DOHH2 (cell line): Measurements from ENCODE around the gene SMYD5.

Source experiments
- H3F3A ChIP-seq: fragments of 200-600 bp; sonication (generic), shearing (Covaris generic); 2 replicates; pipeline ENCODE4 v1.6.0; 2016; ENCODE audit warnings: antibody characterized with exemption, mild to moderate bottlenecking; ENCODE audit not compliant: control insufficient read depth, insufficient read depth
- H3K27ac ChIP-seq: fragments of 200-600 bp; sonication (generic); 2 replicates; pipeline ENCODE4 v1.5.1; 2014; ENCODE audit warnings: low read depth, mild to moderate bottlenecking, low read length, moderate library complexity
- H3K27me3 ChIP-seq: fragments of 200-600 bp; sonication (generic); 2 replicates; pipeline ENCODE4 v1.6.1; 2014; ENCODE audit warnings: mild to moderate bottlenecking, low read length, mixed read lengths; ENCODE audit not compliant: control insufficient read depth
- H3K36me3 ChIP-seq: fragments of 200-600 bp; sonication (generic); 2 replicates; pipeline ENCODE4 v1.6.1; 2014; ENCODE audit warnings: mild to moderate bottlenecking, low read length, moderate library complexity, mixed read lengths; ENCODE audit not compliant: control insufficient read depth
- H3K4me1 ChIP-seq: fragments of 200-600 bp; sonication (generic); 2 replicates; pipeline ENCODE4 v1.6.1; 2014; ENCODE audit warnings: mild to moderate bottlenecking, low read length, mixed read lengths; ENCODE audit not compliant: control insufficient read depth
- H3K4me2 ChIP-seq: fragments of 200-600 bp; sonication (generic); 2 replicates; pipeline ENCODE4 v1.6.0; 2014; ENCODE audit warnings: mild to moderate bottlenecking, low read length, moderate library complexity
- H3K4me3 ChIP-seq: fragments of 200-600 bp; sonication (generic); 2 replicates; pipeline ENCODE4 v1.5.1; 2014; ENCODE audit warnings: mild to moderate bottlenecking, low read length, mixed read lengths
- H3K79me2 ChIP-seq: fragments of 200-600 bp; sonication (generic); 2 replicates; pipeline ENCODE4 v1.6.1; 2014; ENCODE audit warnings: mild to moderate bottlenecking, low read length, mixed read lengths; ENCODE audit not compliant: control insufficient read depth
- H3K9me2 ChIP-seq: fragments of 200-600 bp; sonication (generic); replicated peaks from 2 replicates; pipeline ENCODE4 v1.6.1; 2014; ENCODE audit warnings: mild to moderate bottlenecking, low read length, mixed read lengths; ENCODE audit not compliant: control insufficient read depth
- H3K9me3 ChIP-seq: fragments of 200-600 bp; sonication (generic); 2 replicates; pipeline ENCODE4 v1.6.1; 2014; ENCODE audit warnings: antibody characterized with exemption, low read length, mixed read lengths; ENCODE audit not compliant: control insufficient read depth, insufficient read depth
- H4K20me1 ChIP-seq: fragments of 200-600 bp; sonication (generic); 2 replicates; pipeline ENCODE4 v1.6.0; 2014; ENCODE audit warnings: low read depth, mild to moderate bottlenecking, antibody characterized with exemption, low read length, moderate library complexity; ENCODE audit not compliant: control insufficient read depth, insufficient read depth
- EZH2phosphoT487 ChIP-seq: fragments of 200-600 bp; sonication (generic); IDR thresholded peaks from 2 replicates; pipeline ENCODE4 v1.6.1; 2017; ENCODE audit warnings: borderline replicate concordance, mild to moderate bottlenecking, antibody characterized with exemption, low read length, moderate library complexity, mixed read lengths
- TF ChIP-seq, protein P1 (sequence below): fragments of 200-600 bp; sonication (generic); IDR thresholded peaks from one replicate; pipeline ENCODE4 v1.5.1; 2014; ENCODE audit warnings: antibody characterized with exemption, mild to moderate bottlenecking, low read depth, low read length; ENCODE audit not compliant: poor library complexity, severe bottlenecking

The SMYD5 gene

DNA sequence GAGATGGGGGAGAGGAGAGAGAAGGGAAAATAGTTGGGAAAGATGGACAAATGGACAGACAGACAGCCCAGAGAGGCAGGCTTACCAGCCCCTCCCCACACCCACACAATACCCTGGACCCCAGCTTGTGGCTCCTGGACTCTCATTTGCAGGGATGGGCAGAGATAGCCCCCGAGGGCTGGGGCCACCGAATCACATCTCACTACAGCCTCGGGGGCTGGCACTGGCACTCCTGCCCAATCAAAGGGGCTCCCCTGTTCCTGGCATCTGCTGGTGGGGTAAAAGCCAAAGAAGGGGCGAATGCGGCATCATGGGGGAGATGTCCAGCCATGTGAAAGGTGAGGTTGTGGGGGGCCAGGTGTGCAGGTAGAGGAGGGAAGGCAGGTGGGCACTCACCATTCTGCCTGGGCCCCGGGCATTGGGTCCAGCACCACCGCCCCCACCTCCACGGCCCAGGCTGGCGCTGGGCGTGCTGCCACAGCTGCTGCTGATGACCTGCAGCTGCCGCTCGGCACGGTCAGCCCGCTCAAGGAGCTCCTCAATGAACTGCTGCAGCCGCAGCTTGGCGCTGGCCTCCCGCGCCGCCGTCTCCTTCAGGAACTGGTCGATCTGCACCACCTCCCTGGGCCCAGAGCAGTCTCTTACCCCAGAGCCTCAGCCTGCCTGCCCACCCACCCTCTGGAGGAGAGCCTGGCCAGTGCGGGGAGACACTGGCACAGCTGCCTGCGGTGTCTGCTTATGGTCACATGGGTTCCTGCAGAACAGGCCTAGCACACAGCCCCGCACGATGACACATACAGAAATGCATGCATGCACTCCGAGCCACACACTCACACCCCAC, 52.2 kb downstream of the SMYD5 start:
- Histone ChIP-seq H3K9me2 (no peaks in the 10 kb centered on the region), H3K27me3 (no peaks in the 10 kb centered on the region), H3K27ac (no peak overlapping the region), H3K4me1 (peaks cover 5% of the 10 kb centered on the region), H3F3A (no peaks in the 10 kb centered on the region; the same call in 1 of the 2 replicates), H3K79me2 (peaks cover 48% of the 10 kb centered on the region), H3K4me2 (no peak overlapping the region), H3K9me3 (no peaks in the 10 kb centered on the region), H4K20me1 (peaks cover 7% of the 10 kb centered on the region; the same call in 1 of the 2 replicates), H3K36me3 (peaks cover 82% of the 10 kb centered on the region), H3K4me3 (no peak overlapping the region)
- TF ChIP-seq EZH2phosphoT487, result no peak
- TF ChIP-seq, protein P1, sequence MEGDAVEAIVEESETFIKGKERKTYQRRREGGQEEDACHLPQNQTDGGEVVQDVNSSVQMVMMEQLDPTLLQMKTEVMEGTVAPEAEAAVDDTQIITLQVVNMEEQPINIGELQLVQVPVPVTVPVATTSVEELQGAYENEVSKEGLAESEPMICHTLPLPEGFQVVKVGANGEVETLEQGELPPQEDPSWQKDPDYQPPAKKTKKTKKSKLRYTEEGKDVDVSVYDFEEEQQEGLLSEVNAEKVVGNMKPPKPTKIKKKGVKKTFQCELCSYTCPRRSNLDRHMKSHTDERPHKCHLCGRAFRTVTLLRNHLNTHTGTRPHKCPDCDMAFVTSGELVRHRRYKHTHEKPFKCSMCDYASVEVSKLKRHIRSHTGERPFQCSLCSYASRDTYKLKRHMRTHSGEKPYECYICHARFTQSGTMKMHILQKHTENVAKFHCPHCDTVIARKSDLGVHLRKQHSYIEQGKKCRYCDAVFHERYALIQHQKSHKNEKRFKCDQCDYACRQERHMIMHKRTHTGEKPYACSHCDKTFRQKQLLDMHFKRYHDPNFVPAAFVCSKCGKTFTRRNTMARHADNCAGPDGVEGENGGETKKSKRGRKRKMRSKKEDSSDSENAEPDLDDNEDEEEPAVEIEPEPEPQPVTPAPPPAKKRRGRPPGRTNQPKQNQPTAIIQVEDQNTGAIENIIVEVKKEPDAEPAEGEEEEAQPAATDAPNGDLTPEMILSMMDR, result no peak

DNA sequence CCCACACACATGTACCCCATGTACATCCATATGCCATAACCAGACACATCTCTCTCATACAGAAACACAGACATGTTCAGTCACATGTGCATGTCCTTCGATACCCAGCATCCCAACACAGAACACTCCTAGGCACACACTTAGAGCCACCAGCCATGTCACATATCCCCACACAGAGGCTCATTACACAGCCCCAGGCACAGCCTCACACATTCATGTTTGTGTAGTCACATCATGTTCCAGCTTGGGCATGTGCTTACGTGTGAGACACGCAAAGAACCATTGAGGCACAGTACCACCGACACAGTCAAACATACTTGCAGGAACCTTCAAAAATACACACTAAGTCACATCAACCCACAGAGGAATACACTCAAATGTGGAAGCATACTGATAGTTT, 53.0 kb downstream of the SMYD5 start:
- Histone ChIP-seq H4K20me1 (peaks cover 8% of the 10 kb centered on the region), H3K27me3 (no peaks in the 10 kb centered on the region), H3K36me3 (peaks cover 82% of the 10 kb centered on the region), H3K9me3 (no peaks in the 10 kb centered on the region), H3K9me2 (no peaks in the 10 kb centered on the region), H3F3A (no peaks in the 10 kb centered on the region; the same call in 1 of the 2 replicates), H3K79me2 (peaks cover 55% of the 10 kb centered on the region), H3K27ac (no peak overlapping the region), H3K4me3 (no peak overlapping the region), H3K4me2 (no peak overlapping the region), H3K4me1 (peaks cover 5% of the 10 kb centered on the region)
- TF ChIP-seq, protein P1, result no peak
- TF ChIP-seq EZH2phosphoT487, result no peak

DNA sequence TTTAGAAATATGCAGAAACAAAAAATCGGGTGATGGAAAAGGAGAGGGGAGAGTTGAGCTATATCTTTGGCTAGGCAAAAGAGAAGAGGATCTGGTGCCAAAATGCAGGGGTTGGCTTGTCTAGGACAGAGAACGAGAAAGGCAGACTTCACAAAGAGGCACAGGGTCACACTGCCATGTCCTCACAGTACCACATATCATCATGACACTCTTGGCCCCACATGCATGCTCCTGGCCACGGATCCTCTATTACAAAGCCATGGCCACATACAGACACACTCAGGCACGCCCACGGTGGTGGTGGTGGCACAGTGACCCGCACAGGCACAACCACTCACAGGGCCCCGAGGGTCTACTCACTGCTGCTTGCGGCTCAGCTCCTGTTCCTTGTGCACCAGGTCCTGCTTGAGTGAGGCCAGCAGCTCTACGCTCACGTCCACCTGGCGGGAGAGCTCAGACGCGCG, 54.4 kb downstream of the SMYD5 start:
- H3K4me2 ChIP-seq, result no peak overlapping the region
- peaks cover 10% of the 10 kb centered on the region for H4K20me1 ChIP-seq
- TF ChIP-seq, protein P1, result no peak
- TF ChIP-seq EZH2phosphoT487, result no peak
- no peak overlapping the region for H3K27ac ChIP-seq
- no peaks in the 10 kb centered on the region for H3K9me2 ChIP-seq
- H3K9me3 ChIP-seq, result no peaks in the 10 kb centered on the region
- peaks cover 5% of the 10 kb centered on the region for H3K4me1 ChIP-seq
- peaks cover 79% of the 10 kb centered on the region for H3K36me3 ChIP-seq
- no peak overlapping the region for H3K4me3 ChIP-seq
- no peaks in the 10 kb centered on the region for H3K27me3 ChIP-seq
- H3K79me2 ChIP-seq, result peaks cover 69% of the 10 kb centered on the region
- H3F3A ChIP-seq, result no peaks in the 10 kb centered on the region; the same call in 1 of the 2 replicates
